ENCODE results near the gene CHN2. TPM values are rescaled to one million over a fixed set of nuclear protein-coding genes. Genes with fewer than 3 reads are reported as not detected.

CHN2 gene
- total RNA-seq, 1 experiment from 2014 or later: 18.8 TPM

- no peak for DNase-seq
- no peak for TF ChIP-seq CTCF (IDR thresholded peaks at IDR 0.05; ENCODE audit: insufficient read depth in 1 of 2, low read depth in 1 of 2, low read length in 1 of 2, severe bottlenecking in 1 of 2, unreplicated experiment in 1 of 2)
- no TSS peak for BruUV-seq (replicated peaks)
- no peaks in the 10 kb centered on the region for H3K36me3 ChIP-seq (ENCODE audit: control insufficient read depth, insufficient read depth, low read length)
- H3K36me3 Mint-ChIP-seq (ENCODE audit: insufficient read depth, unreplicated experiment): no peaks in the 10 kb centered on the region
- no peaks in the 10 kb centered on the region for H3K27me3 ChIP-seq (replicated peaks; ENCODE audit: control insufficient read depth, insufficient read depth, low read length)
- peaks cover 9% of the 10 kb centered on the region for H3K4me1 Mint-ChIP-seq (ENCODE audit: low read depth, unreplicated experiment)
- peaks cover 14% of the 10 kb centered on the region for H3K4me1 ChIP-seq
- H3K4me3 ChIP-seq (ENCODE audit: low read depth, low read length): no peak overlapping the region
- ChIA-PET POLR2A (no interaction called here), CTCF (interaction anchor here (0.8 kb wide), 1 partner anchor 8 kb away, joined by 3 read pairs; no protein-coding TSS in a partner anchor)
- intact Hi-C loops (cut with micrococcal nuclease; ENCODE audit: unreplicated experiment): no loop called here
- H3K27ac Mint-ChIP-seq (ENCODE audit: unreplicated experiment): no peak overlapping the region
- H3K9me3 Mint-ChIP-seq (ENCODE audit: unreplicated experiment): no peaks in the 10 kb centered on the region
- no peaks in the 10 kb centered on the region for H3K9me3 ChIP-seq
- no peaks in the 10 kb centered on the region for H3K27me3 Mint-ChIP-seq (ENCODE audit: insufficient read depth, unreplicated experiment)
- no peak overlapping the region for H3K4me3 Mint-ChIP-seq (ENCODE audit: unreplicated experiment)
Observed at GRCh38 chr7:29197916-29198315, 3.3 kb downstream of the CHN2 start.

- Mint-ChIP-seq H3K27me3 (ENCODE audit: insufficient read depth, unreplicated experiment) (no peaks in the 10 kb centered on the region), H3K9me3 (ENCODE audit: unreplicated experiment) (no peaks in the 10 kb centered on the region), H3K4me1 (ENCODE audit: low read depth, unreplicated experiment) (peaks cover 12% of the 10 kb centered on the region), H3K4me3 (ENCODE audit: unreplicated experiment) (no peak overlapping the region), H3K36me3 (ENCODE audit: insufficient read depth, unreplicated experiment) (no peaks in the 10 kb centered on the region), H3K27ac (ENCODE audit: unreplicated experiment) (no peak overlapping the region)
- Histone ChIP-seq H3K36me3 (ENCODE audit: control insufficient read depth, insufficient read depth, low read length) (no peaks in the 10 kb centered on the region), H3K9me3 (no peaks in the 10 kb centered on the region), H3K27me3 (replicated peaks; ENCODE audit: control insufficient read depth, insufficient read depth, low read length) (no peaks in the 10 kb centered on the region), H3K4me1 (peaks cover 14% of the 10 kb centered on the region), H3K4me3 (ENCODE audit: low read depth, low read length) (no peak overlapping the region)
- TF ChIP-seq CTCF (IDR thresholded peaks at IDR 0.05; ENCODE audit: insufficient read depth in 1 of 2, low read depth in 1 of 2, low read length in 1 of 2, severe bottlenecking in 1 of 2, unreplicated experiment in 1 of 2): no peak
- no TSS peak for BruUV-seq (replicated peaks)
- intact Hi-C loops (cut with micrococcal nuclease; ENCODE audit: unreplicated experiment): no loop called here
- ChIA-PET CTCF (no interaction called here), POLR2A (no interaction called here)
- DNase-seq: no peak
Observed at GRCh38 chr7:29199776-29200175, 5.2 kb downstream of the CHN2 start.

- Mint-ChIP-seq H3K27ac (ENCODE audit: unreplicated experiment) (no peak overlapping the region), H3K27me3 (ENCODE audit: insufficient read depth, unreplicated experiment) (no peaks in the 10 kb centered on the region), H3K4me1 (ENCODE audit: low read depth, unreplicated experiment) (peaks cover 28% of the 10 kb centered on the region), H3K4me3 (ENCODE audit: unreplicated experiment) (no peak overlapping the region), H3K36me3 (ENCODE audit: insufficient read depth, unreplicated experiment) (peaks cover 4% of the 10 kb centered on the region), H3K9me3 (ENCODE audit: unreplicated experiment) (no peaks in the 10 kb centered on the region)
- Histone ChIP-seq H3K4me3 (ENCODE audit: low read depth, low read length) (no peak overlapping the region), H3K36me3 (ENCODE audit: control insufficient read depth, insufficient read depth, low read length) (no peaks in the 10 kb centered on the region), H3K27me3 (replicated peaks; ENCODE audit: control insufficient read depth, insufficient read depth, low read length) (no peaks in the 10 kb centered on the region), H3K4me1 (peaks cover 18% of the 10 kb centered on the region), H3K9me3 (no peaks in the 10 kb centered on the region)
- CTCF ChIA-PET: no interaction called here
- POLR2A ChIA-PET: no interaction called here
- TF ChIP-seq CTCF (IDR thresholded peaks at IDR 0.05; ENCODE audit: insufficient read depth in 1 of 2, low read depth in 1 of 2, low read length in 1 of 2, severe bottlenecking in 1 of 2, unreplicated experiment in 1 of 2): no peak
- intact Hi-C loops (cut with micrococcal nuclease; ENCODE audit: unreplicated experiment): no loop called here
- no peak for DNase-seq
- no TSS peak for BruUV-seq (replicated peaks)
Observed at GRCh38 chr7:29202651-29203069, 8.1 kb downstream of the CHN2 start.

Measured in Caco-2 (cell line).